OCI-LY1 (cell line): Measurements from ENCODE around the gene LRP6.

Experiments
- H2AFZ ChIP-seq: fragments of 200-600 bp; sonication (generic), shearing (Covaris generic); 2 replicates; pipeline ENCODE4 v1.6.0; 2014; ENCODE audit warnings: antibody characterized with exemption, mild to moderate bottlenecking, low read length
- H3F3A ChIP-seq: fragments of 200-600 bp; sonication (generic), shearing (Covaris generic); 2 replicates; pipeline ENCODE4 v1.6.0; 2014; ENCODE audit warnings: mild to moderate bottlenecking, antibody characterized with exemption, low read length, moderate library complexity; ENCODE audit not compliant: insufficient read depth
- H3K27ac ChIP-seq: fragments of 200-600 bp; sonication (generic); 2 replicates; pipeline ENCODE4 v1.5.1; 2014; ENCODE audit warnings: low read length, mixed run types, mild to moderate bottlenecking, low read depth; ENCODE audit not compliant: poor library complexity, severe bottlenecking
- H3K27me3 ChIP-seq: fragments of 200-600 bp; sonication (generic); 2 replicates; pipeline ENCODE4 v1.6.0; 2014; ENCODE audit warnings: antibody characterized with exemption, mild to moderate bottlenecking, low read length, moderate library complexity; ENCODE audit not compliant: insufficient read depth
- H3K36me3 ChIP-seq: fragments of 200-600 bp; sonication (generic); 2 replicates; pipeline ENCODE4 v1.6.1; 2014; ENCODE audit warnings: mild to moderate bottlenecking, antibody characterized with exemption, low read length, moderate library complexity, mixed read lengths; ENCODE audit not compliant: insufficient read depth
- H3K4me1 ChIP-seq: fragments of 200-600 bp; sonication (generic); 2 replicates; pipeline ENCODE4 v1.5.1; 2014; ENCODE audit warnings: mild to moderate bottlenecking, low read length, moderate library complexity; ENCODE audit not compliant: insufficient read depth, severe bottlenecking
- H3K4me2 ChIP-seq: fragments of 200-600 bp; sonication (generic), shearing (Covaris generic); 2 replicates; pipeline ENCODE4 v1.6.1; 2014; ENCODE audit warnings: low read length
- H3K4me3 ChIP-seq: fragments of 200-600 bp; sonication (generic); 2 replicates; pipeline ENCODE4 v1.5.1; 2014; ENCODE audit warnings: low read length, low read depth, mild to moderate bottlenecking, mixed read lengths; ENCODE audit not compliant: poor library complexity, severe bottlenecking
- H3K79me2 ChIP-seq: fragments of 200-600 bp; shearing (Covaris generic); 2 replicates; pipeline ENCODE4 v1.6.1; 2016; ENCODE audit warnings: mixed run types, low read length, mixed read lengths; ENCODE audit not compliant: insufficient read depth
- H3K9ac ChIP-seq: fragments of 200-600 bp; sonication (generic), shearing (Covaris generic); 2 replicates; pipeline ENCODE4 v1.6.1; 2014; ENCODE audit warnings: mild to moderate bottlenecking, low read length, mixed read lengths
- H3K9me2 ChIP-seq: fragments of 200-600 bp; sonication (generic), shearing (Covaris generic); 2 replicates; pipeline ENCODE4 v1.6.1; 2014; ENCODE audit warnings: low read depth, mild to moderate bottlenecking, low read length, mixed read lengths
- H3K9me3 ChIP-seq: fragments of 200-600 bp; shearing (Covaris generic); 2 replicates; pipeline ENCODE4 v1.6.1; 2014; ENCODE audit warnings: low read length, mixed read lengths
- H4K20me1 ChIP-seq: fragments of 200-600 bp; sonication (generic), shearing (Covaris generic); 2 replicates; pipeline ENCODE4 v1.6.0; 2016; ENCODE audit warnings: mild to moderate bottlenecking, low read length; ENCODE audit not compliant: insufficient read depth
- CTCF ChIP-seq: fragments of 200-600 bp; sonication (generic), shearing (Covaris generic); IDR thresholded peaks from 2 replicates; pipeline ENCODE4 v1.5.1; 2017; ENCODE audit warnings: mild to moderate bottlenecking, antibody characterized with exemption, low read length, moderate library complexity, mixed read lengths
- EZH2 ChIP-seq: fragments of 200-600 bp; sonication (generic), shearing (Covaris generic); IDR thresholded peaks from 2 replicates; pipeline ENCODE4 v1.8.0; 2017; ENCODE audit warnings: borderline replicate concordance, mixed run types, mild to moderate bottlenecking, antibody characterized with exemption, low read length, moderate library complexity, mixed read lengths

The LRP6 gene

GRCh38 chr12:12278899-12279298 lies 12.1 kb upstream of the LRP6 start:
- Histone ChIP-seq H3K36me3 (no peaks in the 10 kb centered on the region), H3K4me2 (no peak overlapping the region), H3K27ac (no peak overlapping the region), H3K9ac (no peak overlapping the region), H3K4me1 (no peaks in the 10 kb centered on the region), H3K4me3 (no peak overlapping the region), H2AFZ (no peak overlapping the region), H3F3A (no peaks in the 10 kb centered on the region), H4K20me1 (no peaks in the 10 kb centered on the region), H3K79me2 (no peaks in the 10 kb centered on the region), H3K9me2 (no peaks in the 10 kb centered on the region), H3K9me3 (0 out of 2 replicates have a peak, but pooled peaks cover 3% of the 10 kb centered on the region), H3K27me3 (no peaks in the 10 kb centered on the region; the same call in 1 of the 2 replicates)
- TF ChIP-seq EZH2 (no peak), CTCF (no peak)

GRCh38 chr12:12275874-12276273 lies 9.0 kb upstream of the LRP6 start:
- no peaks in the 10 kb centered on the region for H4K20me1 ChIP-seq
- no peaks in the 10 kb centered on the region for H3K4me1 ChIP-seq
- no peak overlapping the region for H2AFZ ChIP-seq
- no peaks in the 10 kb centered on the region for H3K9me2 ChIP-seq
- no peaks in the 10 kb centered on the region for H3K79me2 ChIP-seq
- no peaks in the 10 kb centered on the region for H3K36me3 ChIP-seq
- TF ChIP-seq CTCF: no peak
- no peak for TF ChIP-seq EZH2
- H3K27ac ChIP-seq: no peak overlapping the region
- no peak overlapping the region for H3K9ac ChIP-seq
- H3K27me3 ChIP-seq: no peaks in the 10 kb centered on the region
- no peaks in the 10 kb centered on the region for H3F3A ChIP-seq
- H3K9me3 ChIP-seq: 0 out of 2 replicates have a peak, but pooled peaks cover 3% of the 10 kb centered on the region
- no peak overlapping the region for H3K4me3 ChIP-seq
- H3K4me2 ChIP-seq: no peak overlapping the region

- H2AFZ ChIP-seq: no peak overlapping the region
- no peak for TF ChIP-seq CTCF
- TF ChIP-seq EZH2: no peak
Measured at GRCh38 chr12:12273291-12273957, 6.6 kb upstream of the LRP6 start.

More at GRCh38 chr12:12273291-12273957, 6.6 kb upstream of the LRP6 start:
- H3K9ac ChIP-seq: no peak overlapping the region
- no peak overlapping the region for H3K4me3 ChIP-seq
- H3K27me3 ChIP-seq: no peaks in the 10 kb centered on the region
- H3K4me2 ChIP-seq: no peak overlapping the region
- H3K36me3 ChIP-seq: no peaks in the 10 kb centered on the region
- 0 out of 2 replicates have a peak, but pooled peaks cover 3% of the 10 kb centered on the region for H3K9me3 ChIP-seq
- no peaks in the 10 kb centered on the region for H3K4me1 ChIP-seq
- no peaks in the 10 kb centered on the region for H3K79me2 ChIP-seq
- H3K27ac ChIP-seq: no peak overlapping the region
- H3K9me2 ChIP-seq: no peaks in the 10 kb centered on the region
- H3F3A ChIP-seq: no peaks in the 10 kb centered on the region
- H4K20me1 ChIP-seq: no peaks in the 10 kb centered on the region
